Osteocyte (in vitro differentiated cells): Measurements from ENCODE around the gene DUSP16. TPM values are rescaled to one million over a fixed set of nuclear protein-coding genes. Genes with fewer than 3 reads are reported as not detected.

Experiments
- DNase-seq: peaks from one replicate; pipeline ENCODE4 v3.0.0; 2021; ENCODE audit warnings: mixed read lengths; ENCODE audit not compliant: unreplicated experiment; ENCODE audit errors: extremely low spot score
- H3K27ac Mint-ChIP-seq: one replicate; pipeline ENCODE4 v1.8.0; 2021; ENCODE audit warnings: mild to moderate bottlenecking, mixed read lengths; ENCODE audit not compliant: unreplicated experiment
- H3K27me3 Mint-ChIP-seq: one replicate; pipeline ENCODE4 v1.8.0; 2021; ENCODE audit warnings: mixed read lengths; ENCODE audit not compliant: unreplicated experiment
- H3K36me3 Mint-ChIP-seq: one replicate; pipeline ENCODE4 v1.8.0; 2021; ENCODE audit warnings: mixed read lengths; ENCODE audit not compliant: unreplicated experiment
- H3K4me1 Mint-ChIP-seq: one replicate; pipeline ENCODE4 v1.8.0; 2021; ENCODE audit warnings: mixed read lengths; ENCODE audit not compliant: unreplicated experiment
- H3K4me3 Mint-ChIP-seq: one replicate; pipeline ENCODE4 v1.8.0; 2021; ENCODE audit warnings: mild to moderate bottlenecking, moderate library complexity, mixed read lengths; ENCODE audit not compliant: unreplicated experiment
- H3K9me3 Mint-ChIP-seq: one replicate; pipeline ENCODE4 v1.8.0; 2021; ENCODE audit warnings: mixed read lengths; ENCODE audit not compliant: unreplicated experiment
- total RNA-seq: library from RNA; stranded (reverse); gene quantifications from 2 replicates; pipeline ENCODE4 v1.2.1, GENCODE V29; 2021
- TF ChIP-seq, protein P1 (sequence below): fragments of 200-600 bp; sonication (generic); IDR thresholded peaks from 2 replicates; pipeline ENCODE4 v1.5.0; 2021; ENCODE audit warnings: antibody characterized with exemption, mild to moderate bottlenecking, moderate library complexity

Gene DUSP16
- total RNA-seq, 1 donor from 2014 or later: 10.3 TPM

DNA sequence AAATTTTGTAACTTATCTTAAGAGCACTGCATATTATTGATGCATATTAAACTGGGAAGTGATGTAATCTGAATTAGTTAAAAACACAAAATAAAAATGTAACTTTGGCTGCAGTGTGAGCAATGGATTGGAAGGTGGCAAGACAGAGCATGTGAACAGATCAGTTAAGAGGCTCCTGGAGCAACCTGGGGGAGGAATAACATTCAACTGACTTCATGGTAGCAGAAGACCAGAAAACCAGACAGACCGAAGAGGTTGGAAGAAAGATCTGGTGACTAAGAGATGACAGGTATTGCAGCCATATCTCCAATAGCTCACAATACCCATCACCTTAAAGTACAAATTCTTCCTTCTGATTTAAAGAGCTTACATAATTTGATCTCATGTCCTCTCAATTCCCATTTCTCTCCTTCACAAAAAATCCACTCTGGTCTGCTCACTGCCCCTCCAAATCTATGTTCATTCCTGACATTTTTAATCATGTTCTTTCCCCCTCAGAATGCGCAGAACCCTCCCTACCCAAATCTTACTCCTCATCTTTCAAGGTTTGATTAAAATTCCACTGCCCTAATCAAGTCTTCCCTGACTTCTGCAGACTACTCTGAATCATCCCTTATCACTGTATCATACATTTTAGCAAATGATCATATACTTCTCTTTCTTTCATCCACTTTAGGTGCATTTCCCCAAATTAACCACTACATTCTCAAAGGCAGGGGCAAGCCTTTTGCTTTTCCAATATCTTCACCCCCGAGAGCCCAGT is 51.5 kb downstream of the DUSP16 start:
- no peaks in the 10 kb centered on the region for H3K36me3 Mint-ChIP-seq
- DNase-seq: no peak
- no peak overlapping the region for H3K4me3 Mint-ChIP-seq
- TF ChIP-seq, protein P1, sequence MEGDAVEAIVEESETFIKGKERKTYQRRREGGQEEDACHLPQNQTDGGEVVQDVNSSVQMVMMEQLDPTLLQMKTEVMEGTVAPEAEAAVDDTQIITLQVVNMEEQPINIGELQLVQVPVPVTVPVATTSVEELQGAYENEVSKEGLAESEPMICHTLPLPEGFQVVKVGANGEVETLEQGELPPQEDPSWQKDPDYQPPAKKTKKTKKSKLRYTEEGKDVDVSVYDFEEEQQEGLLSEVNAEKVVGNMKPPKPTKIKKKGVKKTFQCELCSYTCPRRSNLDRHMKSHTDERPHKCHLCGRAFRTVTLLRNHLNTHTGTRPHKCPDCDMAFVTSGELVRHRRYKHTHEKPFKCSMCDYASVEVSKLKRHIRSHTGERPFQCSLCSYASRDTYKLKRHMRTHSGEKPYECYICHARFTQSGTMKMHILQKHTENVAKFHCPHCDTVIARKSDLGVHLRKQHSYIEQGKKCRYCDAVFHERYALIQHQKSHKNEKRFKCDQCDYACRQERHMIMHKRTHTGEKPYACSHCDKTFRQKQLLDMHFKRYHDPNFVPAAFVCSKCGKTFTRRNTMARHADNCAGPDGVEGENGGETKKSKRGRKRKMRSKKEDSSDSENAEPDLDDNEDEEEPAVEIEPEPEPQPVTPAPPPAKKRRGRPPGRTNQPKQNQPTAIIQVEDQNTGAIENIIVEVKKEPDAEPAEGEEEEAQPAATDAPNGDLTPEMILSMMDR: no peak
- no peaks in the 10 kb centered on the region for H3K9me3 Mint-ChIP-seq
- H3K27me3 Mint-ChIP-seq: no peaks in the 10 kb centered on the region
- H3K4me1 Mint-ChIP-seq: peaks cover 19% of the 10 kb centered on the region
- no peak overlapping the region for H3K27ac Mint-ChIP-seq

DNA sequence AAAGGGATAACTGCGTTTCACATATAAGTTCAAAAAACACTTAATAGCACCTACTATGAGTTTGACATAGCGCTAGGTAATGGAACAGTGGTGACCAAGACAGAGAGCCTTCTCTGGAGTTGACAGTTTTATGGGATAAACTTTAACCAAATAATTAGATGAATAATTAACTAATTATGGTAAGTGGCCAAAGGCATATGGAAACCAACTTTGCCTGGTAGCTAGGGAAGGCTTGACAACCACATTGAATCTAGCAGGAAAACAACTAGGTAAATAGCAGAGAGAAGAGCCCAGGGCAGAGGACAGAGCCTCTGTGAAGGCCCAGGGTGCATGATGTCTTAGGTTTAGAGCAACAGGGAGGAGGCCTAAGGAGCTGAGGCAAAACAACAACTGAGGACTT is 52.1 kb downstream of the DUSP16 start:
- Mint-ChIP-seq H3K4me3 (no peak overlapping the region), H3K27ac (no peak overlapping the region), H3K4me1 (peaks cover 26% of the 10 kb centered on the region), H3K9me3 (no peaks in the 10 kb centered on the region), H3K27me3 (no peaks in the 10 kb centered on the region), H3K36me3 (no peaks in the 10 kb centered on the region)
- no peak for DNase-seq
- TF ChIP-seq, protein P1: no peak

DNA sequence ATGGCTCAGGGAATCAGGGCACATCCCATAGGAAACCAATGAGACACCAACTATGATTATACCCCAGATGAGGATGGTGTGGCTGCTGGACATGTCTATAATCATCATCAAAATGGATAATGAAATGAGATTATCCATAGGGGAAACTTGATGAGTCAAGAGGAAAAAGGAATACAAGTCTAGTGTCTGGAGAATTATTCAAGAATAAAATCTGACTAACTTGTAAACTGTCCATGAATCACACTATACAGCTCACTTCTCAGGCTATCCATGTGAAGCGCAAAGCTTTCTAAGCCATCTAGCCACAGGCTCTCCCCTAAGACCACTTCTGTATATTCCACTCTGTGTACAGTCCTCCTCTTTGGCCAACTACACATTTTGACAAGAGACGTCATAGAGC is 52.5 kb downstream of the DUSP16 start:
- TF ChIP-seq, protein P1: no peak
- Mint-ChIP-seq H3K27me3 (no peaks in the 10 kb centered on the region), H3K36me3 (no peaks in the 10 kb centered on the region), H3K27ac (no peak overlapping the region), H3K4me1 (peaks cover 30% of the 10 kb centered on the region), H3K4me3 (no peak overlapping the region), H3K9me3 (no peaks in the 10 kb centered on the region)
- no peak for DNase-seq

DNA sequence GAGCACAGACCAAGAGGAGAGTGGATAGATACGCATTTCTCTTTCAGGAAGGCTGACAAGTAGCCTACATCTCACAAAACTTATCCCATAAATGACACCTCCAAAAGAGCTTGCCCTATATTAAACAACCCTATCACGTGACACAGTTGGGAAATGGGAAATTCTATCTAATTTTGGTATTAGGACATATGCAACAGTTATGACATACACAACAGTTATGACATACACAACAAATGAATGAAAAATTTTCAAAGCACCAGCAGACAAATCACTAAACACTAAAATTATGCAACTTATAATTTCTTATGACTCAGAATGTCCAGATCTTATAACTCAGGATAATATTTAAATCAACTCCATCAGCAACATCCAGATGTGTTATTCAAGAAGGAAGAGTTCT is 54.1 kb downstream of the DUSP16 start:
- Mint-ChIP-seq H3K27me3 (no peaks in the 10 kb centered on the region), H3K4me3 (no peak overlapping the region), H3K27ac (no peak overlapping the region), H3K9me3 (no peaks in the 10 kb centered on the region), H3K4me1 (peaks cover 32% of the 10 kb centered on the region), H3K36me3 (no peaks in the 10 kb centered on the region)
- TF ChIP-seq, protein P1: no peak
- no peak for DNase-seq

DNA sequence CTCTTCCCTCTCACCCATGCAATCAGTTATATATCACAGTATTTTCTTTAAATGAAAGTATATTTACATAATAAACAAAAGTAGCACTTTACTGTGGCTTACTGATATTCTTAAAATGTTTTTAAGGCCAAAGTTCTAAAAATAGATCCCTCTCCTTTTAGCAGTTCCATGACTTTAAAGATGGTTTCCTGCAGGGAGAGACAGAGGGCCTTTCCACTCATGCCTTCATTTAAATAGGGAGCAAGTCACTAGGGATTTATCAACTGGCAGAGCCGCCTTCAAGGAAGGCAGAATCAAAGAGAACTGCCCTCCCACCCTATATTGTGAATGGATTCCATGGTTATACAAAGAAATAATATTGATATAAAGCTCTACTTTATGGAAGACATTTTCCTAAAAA is 55.5 kb downstream of the DUSP16 start:
- Mint-ChIP-seq H3K9me3 (no peaks in the 10 kb centered on the region), H3K4me3 (no peak overlapping the region), H3K4me1 (peaks cover 32% of the 10 kb centered on the region), H3K27me3 (no peaks in the 10 kb centered on the region), H3K27ac (peak overlapping the region; percentile 76), H3K36me3 (no peaks in the 10 kb centered on the region)
- DNase-seq: no peak
- TF ChIP-seq, protein P1: no peak
